COLO668 (cell line): ENCODE measurements around the gene ZKSCAN2.
A peak's percentile ranks its signal among the peaks of the same experiment; 100 is the strongest.

Experiments
- DNase-seq: peaks from one replicate; lab custom pipeline; 2025; ENCODE audit not compliant: unreplicated experiment; lab: John Stamatoyannopoulos, UW

ZKSCAN2 gene

DNA sequence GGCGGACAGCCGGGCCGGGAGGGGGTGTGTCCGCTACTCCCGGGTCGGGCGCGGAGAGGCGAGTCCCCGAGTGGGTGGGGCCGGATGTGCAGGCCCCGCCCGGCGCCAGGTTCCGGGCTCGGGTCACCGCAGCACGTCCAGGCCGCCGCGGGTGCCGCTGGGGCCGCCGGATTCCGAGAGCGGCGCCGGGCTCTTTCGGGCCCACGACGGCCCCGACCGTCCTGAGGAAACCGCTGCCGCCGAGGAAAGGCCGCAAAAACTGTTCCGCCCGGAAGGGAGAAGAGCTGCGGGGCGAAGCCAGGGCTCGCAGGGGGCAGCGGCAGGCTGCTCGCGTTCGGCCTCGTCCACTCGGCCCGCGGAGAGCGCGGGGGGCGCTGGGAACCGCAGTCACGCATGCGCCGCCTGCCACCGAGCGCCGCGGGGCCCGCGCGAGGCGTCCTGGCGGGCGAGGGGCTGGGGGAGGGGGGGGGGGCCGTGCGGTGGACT, at the start of gene ZKSCAN2:
ZKSCAN2 (minus strand) TSS at position 376 of the 486 bp plus-strand sequence. CDS start 718 bp downstream, outside the sequence.
- peak; percentile 95 for DNase-seq

DNA sequence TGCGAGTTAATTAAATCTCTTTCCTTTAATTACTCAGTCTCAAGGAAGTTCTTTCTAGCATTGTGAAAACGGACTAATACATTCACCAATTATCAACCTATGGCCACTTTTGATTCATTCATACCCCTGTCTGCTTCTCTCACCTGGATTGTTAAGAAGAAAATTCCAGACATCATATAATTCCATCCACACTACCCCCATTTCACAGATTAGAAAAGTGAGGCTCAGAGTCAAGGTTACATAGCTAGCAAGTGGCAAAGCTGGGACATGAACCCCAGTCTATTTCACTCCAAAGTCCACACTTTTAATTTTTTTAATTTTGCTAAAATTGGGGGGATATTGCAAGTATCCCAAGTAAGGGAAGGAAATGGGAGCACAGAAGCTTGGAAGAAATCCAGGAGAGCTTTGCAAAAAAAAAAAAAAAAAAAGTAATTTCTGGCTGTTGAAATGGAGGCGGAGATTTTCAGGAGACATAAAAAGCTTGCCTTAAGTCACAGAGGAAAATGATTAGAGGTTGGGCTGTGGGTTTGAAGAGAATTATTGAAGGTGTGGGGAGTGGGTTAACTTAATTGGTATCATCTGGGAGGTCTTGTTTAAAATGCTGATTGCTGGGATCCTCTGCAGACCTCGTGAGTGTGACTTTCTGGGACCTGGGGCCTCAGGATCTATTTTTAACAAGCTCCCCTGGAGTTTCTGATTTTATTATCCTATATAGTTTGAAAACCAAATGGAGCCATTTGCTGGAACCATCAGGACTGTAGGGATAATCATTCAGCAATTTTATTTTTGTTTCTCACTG, 42.3 kb upstream of the ZKSCAN2 start:
- DNase-seq = no peak

DNA sequence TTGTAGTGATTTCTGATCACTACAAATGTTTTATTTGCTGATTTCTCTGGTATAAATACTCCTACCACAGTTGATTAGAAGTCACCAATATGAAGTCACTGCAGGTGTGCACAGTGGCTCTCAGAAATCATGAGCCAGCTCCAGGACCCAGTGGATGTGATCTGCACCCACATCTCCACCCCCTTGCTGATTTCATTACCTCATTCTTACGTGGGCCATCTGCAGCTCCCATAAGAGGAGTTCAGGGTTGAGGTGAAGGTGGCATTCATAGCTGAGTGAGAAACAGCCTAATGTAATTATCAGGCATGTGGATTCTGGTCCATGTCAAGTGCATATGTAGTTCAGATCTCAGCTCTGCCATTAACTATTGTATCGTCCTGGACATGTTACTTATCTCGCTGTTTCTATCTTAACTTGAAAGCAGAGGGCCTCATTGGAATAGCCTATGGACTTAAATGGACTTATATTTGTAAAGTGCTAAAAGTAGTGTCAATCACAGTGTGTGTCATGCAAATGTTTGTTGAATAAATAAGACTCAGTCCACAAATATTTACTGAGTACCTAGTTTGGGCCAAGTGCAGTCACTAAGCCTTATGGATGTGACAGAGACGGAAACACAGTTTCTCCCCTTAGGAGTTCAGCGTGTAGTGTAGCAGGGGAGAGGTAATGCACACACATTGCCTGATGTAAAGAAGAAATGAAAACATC, 40.7 kb upstream of the ZKSCAN2 start:
- DNase-seq = no peak

DNA sequence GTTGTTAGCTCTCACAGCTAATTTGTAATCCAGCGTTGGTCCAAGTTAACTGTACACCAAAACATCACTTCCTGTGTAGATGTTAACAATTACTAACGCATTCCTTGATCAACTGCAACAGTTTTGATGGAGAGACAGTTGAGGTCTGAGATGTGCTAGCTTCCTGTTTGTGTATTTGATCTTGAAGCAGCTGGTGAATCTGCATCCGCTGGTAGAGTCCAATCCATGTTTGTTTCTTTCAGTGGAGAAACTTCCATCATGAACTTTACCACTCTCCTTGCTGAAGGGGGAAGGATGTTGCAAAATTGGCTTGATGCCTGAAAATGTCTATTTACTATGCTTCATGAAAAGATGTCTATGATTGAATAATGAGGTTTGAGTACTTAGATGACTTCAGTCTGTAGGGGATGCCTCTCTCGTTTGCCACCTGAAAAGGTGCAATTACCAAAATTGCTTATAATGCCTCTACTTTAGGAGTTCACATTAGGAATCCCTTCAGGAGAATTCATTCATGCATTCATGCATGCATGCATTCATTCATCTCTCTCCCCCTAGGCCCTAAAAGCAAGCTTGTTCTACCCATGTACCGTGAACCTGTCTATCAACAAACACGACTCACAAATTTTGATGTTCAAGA, 39.6 kb upstream of the ZKSCAN2 start:
- DNase-seq = no peak

DNA sequence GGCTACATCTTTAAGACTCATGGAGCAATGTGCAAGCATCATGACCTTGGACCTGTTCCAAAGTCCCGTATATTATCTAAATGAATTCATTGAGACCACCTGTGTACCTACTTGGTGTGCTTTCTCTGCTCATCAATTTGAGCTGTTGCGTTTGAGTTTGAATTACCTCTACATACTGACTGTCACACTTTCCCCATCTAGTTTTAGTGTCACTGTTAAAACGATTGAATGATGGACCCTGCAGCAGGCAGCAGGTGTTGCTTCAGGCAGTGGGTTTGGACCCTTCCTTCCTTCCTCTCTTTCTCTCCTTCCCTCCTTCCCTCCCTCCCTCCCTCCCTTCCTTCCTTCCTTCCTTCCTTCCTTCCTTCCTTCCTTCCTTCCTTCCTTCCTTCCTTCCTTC, 33.9 kb upstream of the ZKSCAN2 start:
- DNase-seq = no peak

DNA sequence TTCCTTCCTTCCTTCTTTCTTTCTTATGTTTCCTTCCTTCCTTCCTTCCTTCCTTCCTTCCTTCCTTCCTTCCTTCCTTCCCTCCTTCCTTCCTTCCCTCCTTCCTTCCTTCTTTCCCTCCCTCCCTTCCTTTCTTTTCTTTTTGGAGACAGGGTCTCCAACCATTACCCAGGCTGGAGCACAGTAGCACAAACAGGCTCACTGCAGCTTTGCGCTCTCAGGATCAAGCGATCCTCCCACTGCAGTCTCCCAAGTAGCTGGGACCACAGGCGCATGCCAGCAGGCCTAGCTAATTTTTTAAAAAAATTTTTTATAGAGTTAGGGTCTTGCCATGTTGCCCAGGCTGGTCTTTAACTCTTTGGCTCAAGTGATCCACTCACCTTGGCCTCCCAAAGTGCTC, 31.8 kb upstream of the ZKSCAN2 start:
- no peak for DNase-seq

DNA sequence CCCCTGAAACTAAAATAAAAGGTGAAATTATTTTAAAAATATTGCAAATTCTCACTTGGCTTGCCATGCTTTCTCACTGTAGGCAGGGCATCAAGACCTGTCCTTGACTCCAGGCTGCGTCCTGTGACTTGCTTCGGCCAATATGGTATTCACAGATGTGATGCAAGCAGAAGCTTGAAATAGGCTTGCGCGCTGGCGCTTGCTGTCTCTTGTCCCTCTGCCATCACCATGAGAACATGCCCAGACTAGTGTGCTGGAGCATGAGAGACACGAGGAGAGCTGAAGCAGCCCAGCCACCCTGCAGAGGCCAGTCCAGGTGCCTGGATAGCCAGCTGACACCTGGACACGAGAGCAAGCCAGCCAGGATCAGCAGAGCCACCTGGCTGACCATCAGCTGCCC, 21.8 kb upstream of the ZKSCAN2 start:
- no peak for DNase-seq

DNA sequence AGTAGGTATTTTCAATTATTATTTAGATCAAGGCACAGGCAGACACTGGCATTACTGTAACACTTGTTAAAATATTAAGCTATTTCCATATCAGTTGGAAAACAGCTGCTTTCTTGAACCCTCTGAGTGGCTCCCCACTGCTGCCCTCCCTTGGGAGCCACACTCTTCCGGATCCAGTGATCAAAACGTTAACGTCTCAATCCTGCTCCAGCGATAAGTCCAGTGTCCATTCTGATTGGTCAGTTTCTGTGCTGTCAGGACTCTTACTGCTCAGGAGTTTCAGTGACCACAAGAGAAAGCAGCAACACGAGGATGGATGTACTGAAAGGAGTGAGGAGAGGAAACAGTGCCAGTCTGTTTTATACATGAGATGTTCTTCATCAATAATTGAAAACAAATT, 13.8 kb upstream of the ZKSCAN2 start:
- DNase-seq = no peak

DNA sequence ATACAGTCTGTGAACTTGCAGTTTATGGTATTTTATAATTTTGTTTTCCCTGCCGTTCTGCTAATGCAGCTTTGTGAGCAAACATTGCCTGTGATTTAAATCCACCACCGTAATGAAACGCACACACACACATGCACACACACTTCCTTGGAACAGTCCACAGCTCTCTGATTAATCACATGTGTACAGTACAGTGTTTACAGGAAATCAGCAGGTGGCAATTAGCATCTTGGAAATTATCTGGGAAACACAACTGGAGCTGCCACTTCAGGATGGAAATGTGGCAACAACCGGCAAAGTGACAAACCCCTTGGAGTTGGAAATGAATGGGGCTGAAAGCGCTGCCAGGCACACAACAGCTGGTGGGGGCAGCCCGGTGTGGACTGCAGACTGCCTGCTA, 12.9 kb upstream of the ZKSCAN2 start:
- no peak for DNase-seq

DNA sequence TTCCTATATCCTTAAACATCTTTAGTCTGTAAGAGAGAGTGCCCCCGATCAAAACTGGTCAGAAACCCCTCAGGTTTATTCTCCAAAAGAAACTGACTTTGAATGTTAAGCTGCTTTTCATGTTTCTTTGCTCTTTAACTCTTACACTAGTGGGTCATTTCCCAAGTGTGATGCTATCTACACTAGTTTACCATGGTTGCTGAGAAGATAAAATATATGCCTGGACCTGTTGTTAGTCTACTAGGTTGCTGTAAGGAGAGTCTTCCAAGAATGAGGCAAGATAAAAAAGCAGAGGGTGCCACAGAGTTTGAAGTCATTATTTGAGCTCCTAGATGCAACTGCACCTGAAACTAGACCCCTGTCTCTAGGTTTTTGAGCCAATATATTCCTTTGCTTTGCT, 12.2 kb upstream of the ZKSCAN2 start:
- DNase-seq = no peak

DNA sequence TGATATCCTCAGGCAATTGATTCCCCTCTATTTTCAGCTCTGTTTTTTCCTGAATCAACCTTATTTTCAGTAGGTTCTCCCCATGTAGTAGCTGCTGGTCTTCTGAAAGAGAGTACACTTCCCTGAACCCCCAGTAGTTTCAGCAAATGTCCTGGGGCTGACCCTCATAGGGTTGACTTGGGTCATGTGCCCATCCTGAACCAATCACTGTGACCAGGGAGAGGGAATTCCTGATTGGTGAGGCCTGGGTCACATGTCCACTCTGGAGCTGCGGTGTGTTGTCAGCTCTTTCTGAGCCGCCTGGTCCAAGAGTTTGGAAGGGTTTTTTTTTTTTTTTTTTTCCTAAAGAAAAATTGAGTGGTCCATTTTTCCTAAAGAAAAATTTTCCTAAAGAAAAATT, 8.3 kb upstream of the ZKSCAN2 start:
- no peak for DNase-seq

DNA sequence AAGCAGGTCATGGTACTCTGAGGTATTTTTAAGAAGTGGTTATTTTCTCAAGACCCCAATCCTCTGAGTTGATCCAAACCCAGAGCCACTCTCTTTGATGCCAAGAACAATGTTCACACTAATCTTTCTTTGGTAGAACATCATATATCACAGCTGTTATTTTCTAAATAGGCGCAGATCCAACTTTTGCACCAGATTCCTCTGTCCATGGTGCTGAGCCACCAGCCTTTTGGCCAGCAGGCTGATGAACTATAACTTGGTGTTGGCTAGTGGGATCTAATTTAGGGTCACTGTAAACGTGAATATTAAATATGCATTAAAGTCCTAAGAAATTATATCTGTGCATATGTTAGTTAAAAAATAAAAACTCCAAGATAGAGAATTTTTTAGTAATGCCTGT, 7.0 kb upstream of the ZKSCAN2 start:
- DNase-seq = no peak

DNA sequence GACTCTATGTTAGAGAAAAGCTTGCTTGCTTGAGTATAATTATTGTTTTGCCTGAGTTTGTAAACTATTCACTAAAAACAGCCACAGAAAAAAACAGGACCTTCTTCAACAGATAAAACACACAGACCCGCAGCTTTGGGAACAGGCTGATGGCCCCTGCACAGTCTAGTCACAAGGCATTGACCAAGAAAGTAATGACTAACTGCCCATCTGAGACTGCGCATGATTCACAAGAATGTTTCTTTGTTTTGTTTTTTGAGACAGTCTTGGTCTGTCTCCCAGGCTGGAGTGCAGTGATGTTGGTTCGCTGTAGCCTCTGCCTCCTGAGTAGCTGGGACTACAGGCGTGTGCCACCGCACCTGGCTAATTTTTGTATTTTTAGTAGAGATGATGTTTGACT, 2.8 kb upstream of the ZKSCAN2 start:
- DNase-seq = no peak

DNA sequence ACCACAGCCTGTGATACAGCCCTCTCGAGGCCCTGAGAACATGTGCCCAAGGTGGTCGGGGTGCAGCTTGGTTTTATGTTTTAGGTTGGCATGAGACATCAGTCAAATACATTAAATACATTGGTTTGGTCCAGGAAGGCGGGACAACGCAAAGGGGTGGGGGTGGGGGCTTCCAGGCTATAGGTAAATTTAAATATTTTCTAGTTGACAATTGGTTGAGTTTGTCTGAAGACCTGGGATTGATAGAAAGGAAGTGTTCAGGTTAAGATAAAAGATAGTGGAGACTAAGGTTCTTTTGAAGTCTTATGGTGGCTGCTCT, 1.2 kb upstream of the ZKSCAN2 start:
- no peak for DNase-seq

DNA sequence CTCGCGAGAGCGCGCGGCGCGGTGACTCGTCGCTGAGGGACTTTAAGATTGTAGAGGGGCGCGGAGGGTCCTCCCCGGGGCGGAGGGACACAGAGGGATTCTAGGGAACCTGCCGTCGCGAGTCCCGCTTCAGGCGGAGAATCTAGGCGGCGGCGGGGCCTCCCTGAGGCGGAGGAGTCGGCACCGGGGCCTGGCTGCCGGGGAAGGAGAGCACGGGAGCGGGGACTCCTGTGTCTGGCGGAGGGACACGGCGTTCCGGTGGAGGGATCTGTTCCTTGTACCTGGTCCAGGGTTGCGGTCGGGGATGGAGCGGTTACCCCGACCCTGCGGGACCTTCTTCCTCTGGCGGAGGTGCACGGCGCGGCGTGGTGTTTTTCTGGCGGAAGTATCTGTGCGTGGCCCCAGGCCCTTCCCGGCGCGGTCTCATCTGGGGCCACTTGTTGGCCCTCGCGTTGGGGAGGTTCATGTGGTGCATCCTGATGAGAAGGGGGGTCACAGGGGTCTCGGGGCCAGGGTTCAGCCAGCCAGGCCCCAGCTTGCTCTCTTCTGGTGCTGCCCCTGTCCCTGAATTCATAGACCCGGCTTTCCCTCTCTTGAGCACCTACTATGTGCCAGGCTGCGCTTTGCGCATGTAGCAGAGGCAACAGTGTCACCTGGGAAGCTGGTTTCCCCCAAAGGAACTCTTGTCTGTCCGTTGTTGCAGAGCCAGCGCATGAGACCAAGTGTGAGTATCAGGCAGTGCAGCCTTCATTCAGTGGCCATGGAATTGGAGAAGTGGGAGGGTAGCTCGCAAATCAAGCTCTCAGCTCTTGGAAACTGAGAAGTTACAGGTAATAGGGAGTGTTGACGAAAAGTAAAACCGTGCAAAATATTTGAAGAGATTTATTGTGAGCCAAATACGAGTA, 563 bp upstream of the ZKSCAN2 start:
- peak; percentile 98 for DNase-seq

DNA sequence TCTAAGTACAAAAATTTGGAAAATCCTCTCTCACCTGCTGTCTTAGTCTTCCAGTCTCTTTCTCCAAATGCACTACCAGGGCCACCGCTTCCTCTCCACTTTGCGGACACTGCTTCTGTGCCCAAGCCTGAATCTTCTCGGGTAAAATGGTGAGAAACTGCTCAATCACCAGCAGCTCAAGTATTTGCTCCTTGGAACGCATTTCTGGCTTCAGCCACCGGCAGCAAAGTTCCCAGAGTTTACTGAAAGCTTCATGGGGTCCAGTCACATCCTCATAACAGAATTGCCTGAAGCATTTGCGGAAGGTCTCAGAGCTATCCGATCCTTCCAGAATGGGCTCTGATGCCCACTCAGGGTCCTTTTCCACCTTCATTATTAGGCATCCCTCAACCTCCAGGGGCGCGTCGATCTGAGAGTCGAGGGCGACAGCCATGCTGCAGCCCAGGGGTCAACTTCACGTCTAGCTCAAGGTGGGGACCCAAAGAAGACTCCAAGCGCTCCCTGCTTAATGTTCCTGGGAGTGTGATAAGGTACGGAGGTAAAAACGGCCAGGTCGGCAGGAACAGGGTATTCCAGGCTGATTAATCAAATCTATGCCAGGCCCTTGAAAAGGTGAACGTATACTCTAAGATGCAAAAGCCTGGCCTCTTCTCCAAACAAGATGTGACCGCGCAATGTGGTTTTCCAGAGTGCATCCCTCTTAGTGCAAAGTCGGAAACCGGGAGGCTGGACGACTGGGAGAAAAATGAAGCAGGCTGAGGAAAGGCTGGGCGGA, 763 bp downstream of the ZKSCAN2 start:
- DNase-seq = peak; percentile 19

DNA sequence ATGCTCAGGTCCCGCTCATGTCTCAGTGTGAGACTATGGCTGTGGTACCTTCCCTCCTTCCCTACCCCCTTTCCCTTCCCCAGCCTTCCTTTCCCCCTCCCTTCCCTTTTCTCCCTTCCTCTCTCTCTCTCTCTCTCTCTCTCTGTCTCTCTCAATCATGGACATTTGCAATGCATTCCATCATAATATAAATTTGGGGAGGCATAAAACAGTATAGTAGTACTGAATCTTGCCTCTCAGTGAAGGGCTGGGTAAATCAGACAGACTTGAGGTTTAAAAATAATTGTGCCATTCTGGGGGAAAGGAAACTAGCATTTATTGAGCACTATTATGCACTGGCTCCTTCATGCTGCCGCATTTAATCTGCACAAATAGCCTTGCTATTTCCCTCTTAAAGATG, 4.3 kb downstream of the ZKSCAN2 start:
- DNase-seq = no peak

DNA sequence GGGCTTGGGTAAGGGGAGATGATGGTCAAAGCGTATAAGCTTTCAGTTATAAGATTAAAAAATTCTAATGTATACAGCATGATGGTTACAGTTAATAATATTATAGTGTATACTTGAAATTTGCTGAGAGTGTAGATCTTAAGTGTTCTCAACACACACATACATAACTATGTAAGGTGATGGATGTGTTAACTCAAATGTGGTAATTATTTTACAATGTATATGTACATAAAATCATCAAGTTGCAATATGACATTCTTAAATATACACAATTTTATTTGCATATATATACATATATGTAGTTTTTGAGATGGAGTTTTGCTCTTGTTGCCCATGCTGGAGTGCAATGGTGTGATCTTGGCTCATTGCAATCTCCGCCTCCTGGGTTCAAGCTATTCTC, 7.2 kb downstream of the ZKSCAN2 start:
- no peak for DNase-seq

DNA sequence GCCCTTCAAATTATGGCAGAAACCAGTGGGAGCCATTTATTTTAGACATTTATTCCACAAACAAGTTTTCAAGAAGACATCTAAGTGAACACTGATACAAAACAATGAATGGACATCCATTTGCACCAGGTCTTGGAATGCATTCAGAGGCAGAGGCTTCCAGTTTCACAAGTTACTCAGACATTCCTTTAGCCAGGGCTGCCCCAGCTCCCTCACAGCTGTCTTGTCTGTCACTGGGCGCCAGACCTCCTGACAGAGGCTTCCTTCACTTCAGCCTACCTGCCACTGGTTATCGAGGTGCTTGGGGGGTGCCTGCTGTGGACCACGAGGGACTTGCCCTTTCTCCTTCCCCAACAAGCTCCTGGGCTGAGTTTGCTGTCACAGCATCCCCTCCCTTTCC, 21.7 kb downstream of the ZKSCAN2 start:
- DNase-seq = no peak

DNA sequence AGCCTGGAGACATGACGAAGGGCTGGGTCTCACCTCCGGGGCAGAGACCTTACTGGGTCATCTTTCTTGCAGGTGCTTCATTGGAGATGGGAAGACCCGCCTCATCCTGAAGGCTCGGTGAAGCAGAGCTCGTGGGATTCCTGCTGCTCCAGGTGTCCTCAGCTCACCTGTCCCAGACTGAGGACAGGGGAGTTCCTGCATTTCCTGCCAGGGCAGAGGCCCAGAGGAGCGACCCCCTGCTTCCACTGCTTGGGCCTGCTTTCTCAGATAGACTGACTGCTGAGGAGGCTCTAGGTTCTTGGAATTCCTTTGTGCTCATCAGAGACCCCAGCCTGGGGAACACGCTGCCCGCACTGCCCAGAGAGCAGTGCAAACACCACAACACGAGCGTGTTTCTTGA, 29.3 kb downstream of the ZKSCAN2 start:
- no peak for DNase-seq
